Esophagus squamous epithelium (tissue), 5 donors: ENCODE measurements around the gene HSD3B1. TPM values are rescaled to one million over a fixed set of nuclear protein-coding genes. Genes with fewer than 3 reads are reported as not detected.
"Not testable (repeated sequence)": the region's sequence is repeated elsewhere in the genome, so short reads cannot be mapped to it uniquely, and the experiment has no call there.

ENCODE experiments used
- DNase-seq: peaks from one replicate; lab custom pipeline; 2025; lab: John Stamatoyannopoulos, UW
- H3K27ac ChIP-seq, 4 donors: fragments of 200-600 bp; sonication (generic); one replicate each; pipeline ENCODE4 v1.5.1; 2016 to 2019; ENCODE audit warnings: mild to moderate bottlenecking in 1 of 4
- H3K27me3 ChIP-seq, 4 donors: fragments of 200-600 bp; sonication (generic); 1 replicate in 3 of 4; 2 replicates in 1 of 4; pipeline versions ENCODE4 v1.5.1 to v1.6.0; 2017 to 2021; ENCODE audit warnings: antibody characterized with exemption in 1 of 4
- H3K36me3 ChIP-seq, 3 donors: fragments of 200-600 bp; sonication (generic); one replicate each; pipeline ENCODE4 v1.5.1; 2016 to 2019
- H3K4me1 ChIP-seq, 3 donors: fragments of 200-600 bp; sonication (generic); one replicate each; pipeline ENCODE4 v1.5.1; 2017 to 2019
- H3K4me3 ChIP-seq, 4 donors: fragments of 200-600 bp; sonication (generic); 1 replicate in 3 of 4; 2 replicates in 1 of 4; pipeline ENCODE4 v1.5.1; 2016 to 2019; ENCODE audit warnings: mild to moderate bottlenecking in 2 of 4, moderate library complexity in 1 of 4
- H3K9me3 ChIP-seq, 3 donors: fragments of 200-600 bp; sonication (generic); one replicate each; pipeline ENCODE4 v1.5.1; 2016 to 2019
- POLR2A ChIP-seq, 4 donors: fragments of 450-650 bp; IDR thresholded peaks; one replicate each; pipeline ENCODE4 v1.6.1; 2017; ENCODE audit warnings: antibody characterized with exemption in 4 of 4, mild to moderate bottlenecking in 4 of 4, moderate library complexity in 3 of 4
- WGBS, 2 donors: methylation state at CpG; one replicate each; pipeline ENCODE4 v1.1.5; 2018; 5-methylcytosine and 5-hydroxymethylcytosine counted together
- intact Hi-C: fragments of 100-400 bp; cut with DNase I; formaldehyde crosslinking; loops from one replicate; pipeline ENCODE4 v1.15.0; 2022
- total RNA-seq, 4 donors: library from RNA; depleted of rRNA; stranded (reverse); fragments of >200 nt; gene quantifications; one replicate each; pipeline ENCODE4 v1.1.0, GENCODE V29; 2016
- TF ChIP-seq, protein P1 (sequence below), 6 experiments: fragments of 450-650 bp in 4 of 6; fragments of 200-600 bp in 2 of 6; sonication (generic) in 2 of 6; IDR thresholded peaks; one replicate each; pipeline ENCODE4 v1.5.1; 2016 to 2019; ENCODE audit warnings: antibody characterized with exemption in 6 of 6, mild to moderate bottlenecking in 4 of 6, moderate library complexity in 4 of 6
- donor health status: DM: yes; HTN: yes; CAD: no.

The HSD3B1 gene
- total RNA-seq, 4 donors from 2014 or later: not detected

DNA sequence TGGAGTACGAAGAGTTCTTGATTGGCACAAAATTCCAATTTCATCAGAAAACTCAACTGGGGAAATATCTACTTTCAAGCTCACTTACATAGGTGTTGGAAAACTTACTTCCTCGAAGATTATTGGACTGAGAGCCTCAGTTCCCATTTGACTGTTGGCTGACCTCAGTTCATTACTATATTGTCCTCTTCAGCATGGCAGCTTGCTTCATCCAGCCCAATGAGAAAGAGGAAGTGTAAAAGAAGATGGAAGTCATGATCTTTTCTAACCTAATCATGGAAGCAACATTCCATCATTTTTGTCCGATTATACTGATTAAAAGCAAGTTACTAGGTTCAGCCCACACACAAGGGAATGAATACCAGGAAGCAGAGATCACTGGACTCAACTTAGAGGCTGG, 49.4 kb downstream of the HSD3B1 start:
- TF ChIP-seq, protein P1, sequence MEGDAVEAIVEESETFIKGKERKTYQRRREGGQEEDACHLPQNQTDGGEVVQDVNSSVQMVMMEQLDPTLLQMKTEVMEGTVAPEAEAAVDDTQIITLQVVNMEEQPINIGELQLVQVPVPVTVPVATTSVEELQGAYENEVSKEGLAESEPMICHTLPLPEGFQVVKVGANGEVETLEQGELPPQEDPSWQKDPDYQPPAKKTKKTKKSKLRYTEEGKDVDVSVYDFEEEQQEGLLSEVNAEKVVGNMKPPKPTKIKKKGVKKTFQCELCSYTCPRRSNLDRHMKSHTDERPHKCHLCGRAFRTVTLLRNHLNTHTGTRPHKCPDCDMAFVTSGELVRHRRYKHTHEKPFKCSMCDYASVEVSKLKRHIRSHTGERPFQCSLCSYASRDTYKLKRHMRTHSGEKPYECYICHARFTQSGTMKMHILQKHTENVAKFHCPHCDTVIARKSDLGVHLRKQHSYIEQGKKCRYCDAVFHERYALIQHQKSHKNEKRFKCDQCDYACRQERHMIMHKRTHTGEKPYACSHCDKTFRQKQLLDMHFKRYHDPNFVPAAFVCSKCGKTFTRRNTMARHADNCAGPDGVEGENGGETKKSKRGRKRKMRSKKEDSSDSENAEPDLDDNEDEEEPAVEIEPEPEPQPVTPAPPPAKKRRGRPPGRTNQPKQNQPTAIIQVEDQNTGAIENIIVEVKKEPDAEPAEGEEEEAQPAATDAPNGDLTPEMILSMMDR (IDR thresholded peaks at IDR 0.05): no peak
- no peak for TF ChIP-seq POLR2A (IDR thresholded peaks at IDR 0.05)
- Histone ChIP-seq H3K9me3 (no peaks in the 10 kb centered on the region), H3K36me3 (no peaks in the 10 kb centered on the region), H3K4me3 (no peak overlapping the region), H3K4me1 (no peaks in the 10 kb centered on the region), H3K27me3 (no peaks in the 10 kb centered on the region), H3K27ac (no peak overlapping the region)
- DNase-seq: no peak
- 83 to 87% methylated on average over 3 of the region's 3 CpGs for WGBS, 2 donors
- intact Hi-C loops: no loop called here

DNA sequence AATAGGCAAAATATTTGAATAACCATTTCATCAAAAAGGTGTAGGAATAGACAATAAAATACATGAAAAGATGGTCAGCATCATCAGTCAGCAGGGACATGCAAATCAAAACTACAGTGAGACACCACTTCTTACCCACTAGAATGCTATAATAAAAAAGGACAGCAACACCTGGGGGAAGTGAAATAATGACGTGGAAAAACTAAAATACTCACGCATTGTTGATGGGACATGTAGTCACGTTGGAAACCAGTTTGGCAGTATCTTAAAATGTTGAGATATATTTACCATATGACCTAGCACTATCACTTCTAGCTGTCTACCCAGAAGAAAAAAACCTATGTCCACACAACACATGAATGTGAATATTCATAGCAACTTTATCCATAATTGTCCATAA, 53.4 kb downstream of the HSD3B1 start:
- H3K27ac ChIP-seq, H3K4me3 ChIP-seq, intact Hi-C loops, H3K9me3 ChIP-seq, H3K4me1 ChIP-seq, H3K36me3 ChIP-seq, DNase-seq, H3K27me3 ChIP-seq: not testable (repeated sequence)
- WGBS, 2 donors: 58 to 76% methylated on average over 2 to 3 of the region's 3 CpGs

DNA sequence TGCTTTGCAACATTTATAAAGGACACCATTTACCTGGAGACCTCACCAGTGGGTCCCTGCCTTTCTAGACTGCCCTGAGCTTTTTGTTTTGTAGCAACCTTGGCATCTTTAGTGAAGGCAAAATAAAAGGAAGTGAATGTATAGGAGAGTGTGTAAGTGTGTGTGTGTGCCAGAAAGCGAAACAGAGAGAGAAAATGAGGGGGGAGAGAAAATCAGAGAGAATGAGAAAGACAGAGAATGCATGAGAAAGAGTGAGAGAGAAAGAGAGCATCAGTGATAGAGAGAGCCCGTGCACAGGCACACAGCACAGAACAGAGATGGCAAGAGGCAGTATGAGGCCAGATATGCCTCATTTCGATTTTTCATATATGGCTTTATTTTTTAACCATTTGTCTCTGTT, 57.5 kb downstream of the HSD3B1 start:
- H3K27ac ChIP-seq: no peak overlapping the region
- intact Hi-C loops: no loop called here
- H3K9me3 ChIP-seq: no peaks in the 10 kb centered on the region
- WGBS, 2 donors: 57 to 82% methylated on average over 3 of the region's 3 CpGs
- no peak overlapping the region for H3K4me3 ChIP-seq
- DNase-seq: no peak
- no peak for TF ChIP-seq POLR2A (IDR thresholded peaks at IDR 0.05)
- TF ChIP-seq, protein P1 (IDR thresholded peaks at IDR 0.05): no peak
- peaks cover 0 to 15% (median 4%) of the 10 kb centered on the region in 3 donors for H3K4me1 ChIP-seq
- H3K36me3 ChIP-seq: no peaks in the 10 kb centered on the region
- no peaks in the 10 kb centered on the region for H3K27me3 ChIP-seq

Other genes starting within 250 kb of the HSD3B1 start
- not detected for gene HAO2, start 138.4 kb upstream of the HSD3B1 start, total RNA-seq
- gene HSD3B2, start 92.1 kb upstream of the HSD3B1 start, total RNA-seq: not detected
- 1 to 10 TPM in 2 of 4 donors, under 1 TPM in 2; 0.34 to 3.3 (median 1.4) TPM for gene ZNF697, start 141.1 kb downstream of the HSD3B1 start, total RNA-seq
- 10 to 100 TPM; 34.5 to 89.7 (median 43.2) TPM for gene PHGDH, start 204.7 kb downstream of the HSD3B1 start, total RNA-seq